WTC11 (cell line): ENCODE data around the gene MYH10. TPM values are rescaled to one million over a fixed set of nuclear protein-coding genes. Genes with fewer than 3 reads are reported as not detected.

Experiments
- ATAC-seq: fragments of 200-7000 bp; cut with Tn5 transposase; 2 replicates; pipeline ENCODE4 v1.10.0; 2021; ENCODE audit warnings: mild to moderate bottlenecking, moderate library complexity
- CTCF ChIA-PET: fragments of 300-600 bp; sonication (Branson Sonifier 250); formaldehyde crosslinking; loops from one replicate; lab custom pipeline; 2021; ENCODE audit warnings: antibody characterized with exemption; lab: Charles Lee
- POLR2A ChIA-PET: fragments of 350-600 bp; sonication (Branson Sonifier 250); formaldehyde crosslinking; loops from one replicate; lab custom pipeline; 2021; ENCODE audit warnings: antibody characterized with exemption; lab: Charles Lee
- DNase-seq: peaks from one replicate; pipeline ENCODE4 v3.0.0; 2021; ENCODE audit warnings: low spot score
- H3K27ac Mint-ChIP-seq: 2 replicates; pipeline ENCODE4 v1.8.0; 2021; ENCODE audit warnings: mixed read lengths
- H3K27me3 Mint-ChIP-seq: 2 replicates; pipeline ENCODE4 v1.8.0; 2021; ENCODE audit warnings: low read depth, mild to moderate bottlenecking, moderate library complexity, mixed read lengths
- H3K36me3 Mint-ChIP-seq: 2 replicates; pipeline ENCODE4 v1.8.0; 2021; ENCODE audit warnings: mixed read lengths
- H3K4me1 Mint-ChIP-seq: 2 replicates; pipeline ENCODE4 v1.8.0; 2022; ENCODE audit warnings: mixed read lengths
- H3K4me3 Mint-ChIP-seq: 2 replicates; pipeline ENCODE4 v1.8.0; 2021; ENCODE audit warnings: mild to moderate bottlenecking, moderate library complexity, mixed read lengths
- H3K9me3 Mint-ChIP-seq: 2 replicates; pipeline ENCODE4 v1.8.0; 2021; ENCODE audit warnings: mixed read lengths
- CREB1 ChIP-seq: sonication (generic); formaldehyde crosslinking; IDR thresholded peaks from 2 replicates; pipeline ENCODE4 v1.8.0; 2023; ENCODE audit warnings: mild to moderate bottlenecking, missing genetic modification reagents
- JAZF1 ChIP-seq: fragments of 250-450 bp; sonication (Bioruptor Pico); IDR thresholded peaks from 2 replicates; pipeline ENCODE4 v1.9.0; 2021; ENCODE audit warnings: moderate library complexity, mild to moderate bottlenecking, inconsistent platforms
- NFYB ChIP-seq: sonication (generic); formaldehyde crosslinking; conservative IDR thresholded peaks from 2 replicates; pipeline ENCODE4 v1.8.0; 2022; ENCODE audit warnings: low read depth, missing genetic modification reagents
- OVOL2 ChIP-seq: fragments of 250-450 bp; sonication (Bioruptor Pico); IDR thresholded peaks from 2 replicates; pipeline ENCODE4 v1.9.0; 2021; ENCODE audit warnings: mild to moderate bottlenecking, borderline replicate concordance
- PRDM15 ChIP-seq: sonication (generic); formaldehyde crosslinking; IDR thresholded peaks from 2 replicates; pipeline ENCODE4 v1.8.0; 2022; ENCODE audit warnings: missing genetic modification reagents
- SMAD3 ChIP-seq: sonication (generic); formaldehyde crosslinking; IDR thresholded peaks from 2 replicates; pipeline ENCODE4 v1.8.0; 2022; ENCODE audit warnings: missing genetic modification reagents, mild to moderate bottlenecking, borderline replicate concordance
- SP1 ChIP-seq: sonication (generic); formaldehyde crosslinking; conservative IDR thresholded peaks from 2 replicates; pipeline ENCODE4 v1.8.1; 2022; ENCODE audit warnings: missing genetic modification reagents
- total RNA-seq: library from RNA; stranded (reverse); gene quantifications from 3 replicates; pipeline ENCODE4 v1.2.3, GENCODE V29; 2021
- TF ChIP-seq, protein P1 (sequence below): fragments of 250-450 bp; sonication (Bioruptor Pico); IDR thresholded peaks from 2 replicates; pipeline ENCODE4 v2.1.2; 2022; ENCODE audit warnings: mild to moderate bottlenecking, moderate library complexity
- TF ChIP-seq, protein P2 (sequence below): sonication (generic); formaldehyde crosslinking; IDR thresholded peaks from 2 replicates; pipeline ENCODE4 v1.8.0; 2022; ENCODE audit warnings: mild to moderate bottlenecking, missing genetic modification reagents
- TF ChIP-seq, protein P3 (sequence below): sonication (generic); formaldehyde crosslinking; IDR thresholded peaks from 2 replicates; pipeline ENCODE4 v1.8.1; 2022; ENCODE audit warnings: low read depth, missing genetic modification reagents, borderline replicate concordance
- TF ChIP-seq, protein P4 (sequence below): fragments of 250-450 bp; sonication (Bioruptor Pico); IDR thresholded peaks from 2 replicates; pipeline ENCODE4 v1.9.0; 2021; ENCODE audit warnings: mild to moderate bottlenecking
- TF ChIP-seq, protein P5 (sequence below): sonication (generic); formaldehyde crosslinking; IDR thresholded peaks from 2 replicates; pipeline ENCODE4 v1.8.1; 2022; ENCODE audit warnings: mild to moderate bottlenecking, missing genetic modification reagents, moderate library complexity, borderline replicate concordance
- TF ChIP-seq, protein P6 (sequence below): fragments of 200-600 bp; IDR thresholded peaks from 2 replicates; pipeline ENCODE4 v1.8.0; 2022; ENCODE audit warnings: antibody characterized with exemption

Gene MYH10
- total RNA-seq, 1 experiment from 2014 or later = 231 TPM

- Mint-ChIP-seq H3K4me1 (peaks cover 16% of the 10 kb centered on the region), H3K27ac (peak overlapping the region; percentile 62), H3K9me3 (no peaks in the 10 kb centered on the region), H3K4me3 (no peak overlapping the region), H3K27me3 (no peaks in the 10 kb centered on the region), H3K36me3 (peaks cover 53% of the 10 kb centered on the region)
- ChIA-PET POLR2A (interaction anchor here (0.6 kb wide), 1 partner anchor 12 kb away, joined by 3 read pairs; no protein-coding TSS in a partner anchor), CTCF (interaction anchor here (1.1 to 2.7 kb wide), 2 partner anchors 38 to 354 kb away, joined by 3 to 11 read pairs; no protein-coding TSS in a partner anchor)
- DNase-seq (no peak), ATAC-seq (no peak)
- TF ChIP-seq, protein P1, sequence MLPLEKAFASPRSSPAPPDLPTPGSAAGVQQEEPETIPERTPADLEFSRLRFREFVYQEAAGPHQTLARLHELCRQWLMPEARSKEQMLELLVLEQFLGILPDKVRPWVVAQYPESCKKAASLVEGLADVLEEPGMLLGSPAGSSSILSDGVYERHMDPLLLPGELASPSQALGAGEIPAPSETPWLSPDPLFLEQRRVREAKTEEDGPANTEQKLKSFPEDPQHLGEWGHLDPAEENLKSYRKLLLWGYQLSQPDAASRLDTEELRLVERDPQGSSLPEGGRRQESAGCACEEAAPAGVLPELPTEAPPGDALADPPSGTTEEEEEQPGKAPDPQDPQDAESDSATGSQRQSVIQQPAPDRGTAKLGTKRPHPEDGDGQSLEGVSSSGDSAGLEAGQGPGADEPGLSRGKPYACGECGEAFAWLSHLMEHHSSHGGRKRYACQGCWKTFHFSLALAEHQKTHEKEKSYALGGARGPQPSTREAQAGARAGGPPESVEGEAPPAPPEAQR (CRISPR knock-in tag) = no peak
- no peak for TF ChIP-seq JAZF1
- TF ChIP-seq, protein P2, sequence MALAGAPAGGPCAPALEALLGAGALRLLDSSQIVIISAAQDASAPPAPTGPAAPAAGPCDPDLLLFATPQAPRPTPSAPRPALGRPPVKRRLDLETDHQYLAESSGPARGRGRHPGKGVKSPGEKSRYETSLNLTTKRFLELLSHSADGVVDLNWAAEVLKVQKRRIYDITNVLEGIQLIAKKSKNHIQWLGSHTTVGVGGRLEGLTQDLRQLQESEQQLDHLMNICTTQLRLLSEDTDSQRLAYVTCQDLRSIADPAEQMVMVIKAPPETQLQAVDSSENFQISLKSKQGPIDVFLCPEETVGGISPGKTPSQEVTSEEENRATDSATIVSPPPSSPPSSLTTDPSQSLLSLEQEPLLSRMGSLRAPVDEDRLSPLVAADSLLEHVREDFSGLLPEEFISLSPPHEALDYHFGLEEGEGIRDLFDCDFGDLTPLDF (CRISPR knock-in tag) = no peak
- TF ChIP-seq, protein P3, sequence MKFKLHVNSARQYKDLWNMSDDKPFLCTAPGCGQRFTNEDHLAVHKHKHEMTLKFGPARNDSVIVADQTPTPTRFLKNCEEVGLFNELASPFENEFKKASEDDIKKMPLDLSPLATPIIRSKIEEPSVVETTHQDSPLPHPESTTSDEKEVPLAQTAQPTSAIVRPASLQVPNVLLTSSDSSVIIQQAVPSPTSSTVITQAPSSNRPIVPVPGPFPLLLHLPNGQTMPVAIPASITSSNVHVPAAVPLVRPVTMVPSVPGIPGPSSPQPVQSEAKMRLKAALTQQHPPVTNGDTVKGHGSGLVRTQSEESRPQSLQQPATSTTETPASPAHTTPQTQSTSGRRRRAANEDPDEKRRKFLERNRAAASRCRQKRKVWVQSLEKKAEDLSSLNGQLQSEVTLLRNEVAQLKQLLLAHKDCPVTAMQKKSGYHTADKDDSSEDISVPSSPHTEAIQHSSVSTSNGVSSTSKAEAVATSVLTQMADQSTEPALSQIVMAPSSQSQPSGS (CRISPR knock-in tag) = no peak
- TF ChIP-seq PRDM15 = no peak
- no peak for TF ChIP-seq SP1 (CRISPR knock-in tag)
These were observed 182.2 kb downstream of the MYH10 start for GRCh38 chr17:8448310-8448709.

- Mint-ChIP-seq H3K4me1 (peaks cover 16% of the 10 kb centered on the region), H3K9me3 (no peaks in the 10 kb centered on the region), H3K27ac (peak overlapping the region; percentile 62), H3K27me3 (no peaks in the 10 kb centered on the region), H3K36me3 (peaks cover 50% of the 10 kb centered on the region), H3K4me3 (no peak overlapping the region)
- peak; percentile 75 for ATAC-seq
- POLR2A ChIA-PET = interaction anchor here (0.6 kb wide), 1 partner anchor 11 kb away, joined by 3 read pairs; no protein-coding TSS in a partner anchor
- DNase-seq = no peak
- CTCF ChIA-PET = interaction anchor here (0.7 to 2.7 kb wide), 3 partner anchors 38 to 353 kb away, joined by 3 to 11 read pairs (median 3); no protein-coding TSS in a partner anchor
- no peak for TF ChIP-seq CREB1 (CRISPR knock-in tag)
- TF ChIP-seq, protein P3 (CRISPR knock-in tag) = no peak
- TF ChIP-seq, protein P4, sequence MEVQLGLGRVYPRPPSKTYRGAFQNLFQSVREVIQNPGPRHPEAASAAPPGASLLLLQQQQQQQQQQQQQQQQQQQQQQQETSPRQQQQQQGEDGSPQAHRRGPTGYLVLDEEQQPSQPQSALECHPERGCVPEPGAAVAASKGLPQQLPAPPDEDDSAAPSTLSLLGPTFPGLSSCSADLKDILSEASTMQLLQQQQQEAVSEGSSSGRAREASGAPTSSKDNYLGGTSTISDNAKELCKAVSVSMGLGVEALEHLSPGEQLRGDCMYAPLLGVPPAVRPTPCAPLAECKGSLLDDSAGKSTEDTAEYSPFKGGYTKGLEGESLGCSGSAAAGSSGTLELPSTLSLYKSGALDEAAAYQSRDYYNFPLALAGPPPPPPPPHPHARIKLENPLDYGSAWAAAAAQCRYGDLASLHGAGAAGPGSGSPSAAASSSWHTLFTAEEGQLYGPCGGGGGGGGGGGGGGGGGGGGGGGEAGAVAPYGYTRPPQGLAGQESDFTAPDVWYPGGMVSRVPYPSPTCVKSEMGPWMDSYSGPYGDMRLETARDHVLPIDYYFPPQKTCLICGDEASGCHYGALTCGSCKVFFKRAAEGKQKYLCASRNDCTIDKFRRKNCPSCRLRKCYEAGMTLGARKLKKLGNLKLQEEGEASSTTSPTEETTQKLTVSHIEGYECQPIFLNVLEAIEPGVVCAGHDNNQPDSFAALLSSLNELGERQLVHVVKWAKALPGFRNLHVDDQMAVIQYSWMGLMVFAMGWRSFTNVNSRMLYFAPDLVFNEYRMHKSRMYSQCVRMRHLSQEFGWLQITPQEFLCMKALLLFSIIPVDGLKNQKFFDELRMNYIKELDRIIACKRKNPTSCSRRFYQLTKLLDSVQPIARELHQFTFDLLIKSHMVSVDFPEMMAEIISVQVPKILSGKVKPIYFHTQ (CRISPR knock-in tag) = no peak
- TF ChIP-seq PRDM15 = no peak
- TF ChIP-seq, protein P5, sequence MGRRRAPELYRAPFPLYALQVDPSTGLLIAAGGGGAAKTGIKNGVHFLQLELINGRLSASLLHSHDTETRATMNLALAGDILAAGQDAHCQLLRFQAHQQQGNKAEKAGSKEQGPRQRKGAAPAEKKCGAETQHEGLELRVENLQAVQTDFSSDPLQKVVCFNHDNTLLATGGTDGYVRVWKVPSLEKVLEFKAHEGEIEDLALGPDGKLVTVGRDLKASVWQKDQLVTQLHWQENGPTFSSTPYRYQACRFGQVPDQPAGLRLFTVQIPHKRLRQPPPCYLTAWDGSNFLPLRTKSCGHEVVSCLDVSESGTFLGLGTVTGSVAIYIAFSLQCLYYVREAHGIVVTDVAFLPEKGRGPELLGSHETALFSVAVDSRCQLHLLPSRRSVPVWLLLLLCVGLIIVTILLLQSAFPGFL (CRISPR knock-in tag) = no peak
- TF ChIP-seq, protein P6, sequence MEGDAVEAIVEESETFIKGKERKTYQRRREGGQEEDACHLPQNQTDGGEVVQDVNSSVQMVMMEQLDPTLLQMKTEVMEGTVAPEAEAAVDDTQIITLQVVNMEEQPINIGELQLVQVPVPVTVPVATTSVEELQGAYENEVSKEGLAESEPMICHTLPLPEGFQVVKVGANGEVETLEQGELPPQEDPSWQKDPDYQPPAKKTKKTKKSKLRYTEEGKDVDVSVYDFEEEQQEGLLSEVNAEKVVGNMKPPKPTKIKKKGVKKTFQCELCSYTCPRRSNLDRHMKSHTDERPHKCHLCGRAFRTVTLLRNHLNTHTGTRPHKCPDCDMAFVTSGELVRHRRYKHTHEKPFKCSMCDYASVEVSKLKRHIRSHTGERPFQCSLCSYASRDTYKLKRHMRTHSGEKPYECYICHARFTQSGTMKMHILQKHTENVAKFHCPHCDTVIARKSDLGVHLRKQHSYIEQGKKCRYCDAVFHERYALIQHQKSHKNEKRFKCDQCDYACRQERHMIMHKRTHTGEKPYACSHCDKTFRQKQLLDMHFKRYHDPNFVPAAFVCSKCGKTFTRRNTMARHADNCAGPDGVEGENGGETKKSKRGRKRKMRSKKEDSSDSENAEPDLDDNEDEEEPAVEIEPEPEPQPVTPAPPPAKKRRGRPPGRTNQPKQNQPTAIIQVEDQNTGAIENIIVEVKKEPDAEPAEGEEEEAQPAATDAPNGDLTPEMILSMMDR = no peak
- no peak for TF ChIP-seq SMAD3 (CRISPR knock-in tag)
- no peak for TF ChIP-seq OVOL2
- no peak for TF ChIP-seq NFYB
These were observed 182.7 kb downstream of the MYH10 start for GRCh38 chr17:8447799-8448198.
